Stimulated activated CD8-positive, alpha-beta memory T cell treated with anti-CD3 and anti-CD28 coated beads, Interleukin-7, amount 100 ng/mL, for 1 hour (primary cell): ENCODE data around the gene PRMT5.

Experiments used
- DNase-seq, 2 donors: peaks; one replicate each; pipeline ENCODE4 v3.0.0-alpha.2; 2020; ENCODE audit warnings: low read depth in 2 of 2

Gene PRMT5

GRCh38 chr14:22897357-22897756 lies 31.8 kb downstream of the PRMT5 start:
- no peak for DNase-seq

- no peak for DNase-seq
Measured at GRCh38 chr14:22896760-22897159, 32.4 kb downstream of the PRMT5 start.

GRCh38 chr14:22896356-22896755 lies 32.8 kb downstream of the PRMT5 start:
- DNase-seq, result no peak

- no peak for DNase-seq
Measured at GRCh38 chr14:22895402-22895801, 33.8 kb downstream of the PRMT5 start.

GRCh38 chr14:22893706-22894105 lies 35.5 kb downstream of the PRMT5 start:
- DNase-seq, result no peak

GRCh38 chr14:22892488-22892887 lies 36.7 kb downstream of the PRMT5 start:
- no peak for DNase-seq

- no peak for DNase-seq
Measured at GRCh38 chr14:22890416-22890815, 38.8 kb downstream of the PRMT5 start.

- no peak for DNase-seq
Measured at GRCh38 chr14:22888662-22889061, 40.5 kb downstream of the PRMT5 start.

GRCh38 chr14:22887990-22888378 lies 41.2 kb downstream of the PRMT5 start:
- no peak for DNase-seq

- no peak for DNase-seq
Measured at GRCh38 chr14:22887260-22887989, 41.8 kb downstream of the PRMT5 start.

GRCh38 chr14:22886500-22887259 lies 42.5 kb downstream of the PRMT5 start:
- peak; percentile 46 to 56 for DNase-seq

GRCh38 chr14:22885975-22886374 lies 43.2 kb downstream of the PRMT5 start:
- no peak for DNase-seq

GRCh38 chr14:22884738-22885523 lies 44.2 kb downstream of the PRMT5 start:
- DNase-seq, result no peak

GRCh38 chr14:22884076-22884737 lies 45.0 kb downstream of the PRMT5 start:
- no peak for DNase-seq

GRCh38 chr14:22883173-22883976 lies 45.8 kb downstream of the PRMT5 start, which contains the start of gene REM2:
TSS of gene REM2 (plus strand) at chr14:22883222. CDS start at chr14:22883288, 66 bp downstream.
- no peak for DNase-seq

- no peak for DNase-seq
Measured at GRCh38 chr14:22882529-22883172, 46.5 kb downstream of the PRMT5 start.

GRCh38 chr14:22882064-22882463 lies 47.1 kb downstream of the PRMT5 start:
- DNase-seq, result no peak

- no peak for DNase-seq
Measured at GRCh38 chr14:22878271-22879246, 50.6 kb downstream of the PRMT5 start.

- DNase-seq, result no peak
Measured at GRCh38 chr14:22877000-22877501, 52.1 kb downstream of the PRMT5 start.
